Liver (tissue), 9 donors: ENCODE measurements around the gene MADCAM1. TPM values are rescaled to one million over a fixed set of nuclear protein-coding genes. Genes with fewer than 3 reads are reported as not detected.

Experiments used
- DNase-seq: peaks from one replicate; pipeline ENCODE4 v3.0.0-alpha.2; 2017; ENCODE audit warnings: low spot score
- H3K27ac ChIP-seq, 2 donors: one replicate each; pipeline ENCODE4 v1.7.0; 2013; ENCODE audit warnings: inconsistent platforms in 2 of 2, low read length in 2 of 2, control low read depth in 1 of 2, low read depth in 1 of 2, mild to moderate bottlenecking in 1 of 2
- H3K27me3 ChIP-seq, 4 donors: one replicate each; pipeline versions ENCODE4 v1.6.1 to v1.7.0; 2013; ENCODE audit warnings: low read length in 3 of 4, inconsistent platforms in 1 of 4, mild to moderate bottlenecking in 1 of 4, moderate library complexity in 1 of 4; ENCODE audit not compliant: control insufficient read depth in 4 of 4, insufficient read depth in 4 of 4
- H3K36me3 ChIP-seq, 4 donors: one replicate each; pipeline versions ENCODE4 v1.6.1 to v1.7.0; 2013; ENCODE audit warnings: low read length in 3 of 4, mild to moderate bottlenecking in 3 of 4, low read depth in 1 of 4, moderate library complexity in 1 of 4; ENCODE audit not compliant: control insufficient read depth in 4 of 4, insufficient read depth in 3 of 4
- H3K4me1 ChIP-seq, 4 donors: one replicate each; pipeline versions ENCODE4 v1.6.1 to v1.7.0; 2013; ENCODE audit warnings: low read length in 3 of 4, mild to moderate bottlenecking in 3 of 4, moderate library complexity in 1 of 4; ENCODE audit not compliant: control insufficient read depth in 4 of 4, insufficient read depth in 4 of 4
- H3K4me3 ChIP-seq, 3 donors: one replicate each; pipeline versions ENCODE4 v1.6.1 to v1.7.0; 2013; ENCODE audit warnings: low read length in 3 of 3, control low read depth in 1 of 3, low read depth in 1 of 3, mild to moderate bottlenecking in 1 of 3
- H3K9ac ChIP-seq, 2 donors: one replicate each; pipeline ENCODE4 v1.7.0; 2013; ENCODE audit warnings: low read length in 2 of 2, mild to moderate bottlenecking in 2 of 2, moderate library complexity in 2 of 2, control low read depth in 1 of 2, low read depth in 1 of 2
- H3K9me3 ChIP-seq, 4 donors: one replicate each; pipeline versions ENCODE4 v1.6.1 to v1.7.0; 2013; ENCODE audit warnings: low read length in 3 of 4; ENCODE audit not compliant: control insufficient read depth in 4 of 4
- ATF3 ChIP-seq: IDR thresholded peaks from 2 replicates; pipeline ENCODE4 v1.6.1; 2016; ENCODE audit warnings: antibody characterized with exemption
- EGR1 ChIP-seq, 2 donors: IDR thresholded peaks; 2 replicates each; pipeline ENCODE4 v1.6.1; 2016 to 2018; ENCODE audit warnings: antibody characterized with exemption in 2 of 2, low read depth in 2 of 2
- FOXA1 ChIP-seq: IDR thresholded peaks from 2 replicates; pipeline ENCODE4 v1.6.1; 2016; ENCODE audit warnings: antibody characterized with exemption
- FOXA2 ChIP-seq: IDR thresholded peaks from 2 replicates; pipeline ENCODE4 v1.6.1; 2016; ENCODE audit warnings: antibody characterized with exemption
- GABPA ChIP-seq, 2 donors: IDR thresholded peaks in 1 of 2; conservative IDR thresholded peaks in 1 of 2; 2 replicates each; pipeline ENCODE4 v1.6.1; 2016; ENCODE audit warnings: antibody characterized with exemption in 2 of 2, mild to moderate bottlenecking in 1 of 2, moderate library complexity in 1 of 2
- HNF4A ChIP-seq, 2 donors: conservative IDR thresholded peaks; 2 replicates each; pipeline ENCODE4 v1.6.1; 2016; ENCODE audit warnings: antibody characterized with exemption in 2 of 2, mild to moderate bottlenecking in 2 of 2
- HNF4G ChIP-seq: IDR thresholded peaks from 2 replicates; pipeline ENCODE4 v1.6.1; 2016; ENCODE audit warnings: antibody characterized with exemption
- JUND ChIP-seq, 2 donors: IDR thresholded peaks; 2 replicates each; pipeline ENCODE4 v1.6.1; 2016; ENCODE audit warnings: antibody characterized with exemption in 2 of 2
- MAX ChIP-seq: IDR thresholded peaks from 2 replicates; pipeline ENCODE4 v1.6.1; 2016; ENCODE audit warnings: antibody characterized with exemption
- NR2F2 ChIP-seq: IDR thresholded peaks from 2 replicates; pipeline ENCODE4 v1.6.1; 2016; ENCODE audit warnings: antibody characterized with exemption
- RAD21 ChIP-seq, 2 donors: IDR thresholded peaks; 2 replicates each; pipeline ENCODE4 v1.6.1; 2016; ENCODE audit warnings: antibody characterized with exemption in 2 of 2, mild to moderate bottlenecking in 2 of 2
- RXRA ChIP-seq, 2 donors: IDR thresholded peaks; 2 replicates each; pipeline ENCODE4 v1.6.1; 2017 to 2018; ENCODE audit warnings: antibody characterized with exemption in 2 of 2, mild to moderate bottlenecking in 1 of 2
- SP1 ChIP-seq: IDR thresholded peaks from 2 replicates; pipeline ENCODE4 v1.6.1; 2018; ENCODE audit warnings: antibody characterized with exemption, mild to moderate bottlenecking
- TAF1 ChIP-seq: conservative IDR thresholded peaks from 2 replicates; pipeline ENCODE4 v1.6.1; 2016; ENCODE audit warnings: antibody characterized with exemption, mild to moderate bottlenecking
- ZBTB33 ChIP-seq: IDR thresholded peaks from 2 replicates; pipeline ENCODE4 v1.6.1; 2016; ENCODE audit warnings: antibody characterized with exemption
- WGBS: extraction: QIAGEN DNeasy Blood & Tissue Kit; methylation state at CpG from one replicate; pipeline ENCODE4 v1.1.7; 2013; 5-methylcytosine and 5-hydroxymethylcytosine counted together
- polyA plus RNA-seq, 2 donors: library from polyadenylated mRNA; stranded (reverse) in 1 of 2; unstranded in 1 of 2; fragments of 200-250 nt in 1 of 2; fragments of >200 nt in 1 of 2; fragmentation: Nextera tagmentation in 1 of 2; extraction: Ambion mirVana in 1 of 2; gene quantifications; one replicate each; pipeline versions ENCODE4 v1.2.1 to v1.2.3, GENCODE V29; 2013 to 2015
- total RNA-seq, 2 donors: library from RNA; depleted of rRNA; stranded (reverse); fragments of >200 nt; gene quantifications; one replicate each; pipeline ENCODE4 v1.2.3, GENCODE V29; 2014
- donor health status: healthy.
- donor health status: healthy.
- donor health status: healthy.
- donor health status: healthy.
- donor health status: healthy.

Gene MADCAM1
- total and polyA plus RNA-seq, 4 donors, result 0.17 to 0.32 (median 0.24) TPM

- no peak overlapping the region for H3K4me3 ChIP-seq
- H3K9ac ChIP-seq, result no peak overlapping the region
- no peaks in the 10 kb centered on the region for H3K9me3 ChIP-seq
- TF ChIP-seq NR2F2, result no peak
- no peak for TF ChIP-seq FOXA1
- TF ChIP-seq MAX, result no peak
- no peak for TF ChIP-seq FOXA2
- TF ChIP-seq EGR1 (IDR thresholded peaks at IDR 0.05; ENCODE audit: low read depth in 2 of 2), result no peak
- TF ChIP-seq GABPA (IDR thresholded peaks at IDR 0.05 in 1 of 2, conservative IDR thresholded peaks at IDR 0.05 in 1 of 2), result no peak
- TF ChIP-seq HNF4A (conservative IDR thresholded peaks at IDR 0.05), result no peak
- no peak for TF ChIP-seq JUND (IDR thresholded peaks at IDR 0.05)
- TF ChIP-seq ATF3, result no peak
- no peak for TF ChIP-seq RXRA (IDR thresholded peaks at IDR 0.05)
- no peak for TF ChIP-seq SP1
- TF ChIP-seq ZBTB33, result no peak
- TF ChIP-seq HNF4G, result no peak
- H3K27me3 ChIP-seq, result no peaks in the 10 kb centered on the region
- H3K36me3 ChIP-seq, result peaks cover 6 to 36% (median 18%) of the 10 kb centered on the region in 4 donors
- no peak overlapping the region for H3K27ac ChIP-seq
- H3K4me1 ChIP-seq, result peaks cover 6 to 17% (median 12%) of the 10 kb centered on the region in 4 donors
- no peak for DNase-seq
- 92% methylated on average over 40 of the region's 40 CpGs for WGBS
Observed at GRCh38 chr19:538641-539428, 42.5 kb downstream of the MADCAM1 start.

GRCh38 chr19:539429-540030 lies 43.2 kb downstream of the MADCAM1 start:
- WGBS, result 92% methylated on average over 30 of the region's 30 CpGs
- Histone ChIP-seq H3K27ac (no peak overlapping the region), H3K4me1 (peaks cover 3 to 11% (median 7%) of the 10 kb centered on the region in 4 donors), H3K4me3 (no peak overlapping the region), H3K9ac (no peak overlapping the region), H3K36me3 (peaks cover 6 to 36% (median 18%) of the 10 kb centered on the region in 4 donors), H3K9me3 (no peaks in the 10 kb centered on the region), H3K27me3 (no peaks in the 10 kb centered on the region)
- TF ChIP-seq HNF4G (no peak), NR2F2 (no peak), EGR1 (IDR thresholded peaks at IDR 0.05; ENCODE audit: low read depth in 2 of 2) (no peak), ZBTB33 (no peak), RAD21 (IDR thresholded peaks at IDR 0.05) (no peak), FOXA1 (no peak), SP1 (no peak), FOXA2 (no peak), MAX (no peak), HNF4A (conservative IDR thresholded peaks at IDR 0.05) (no peak), TAF1 (no peak)
- no peak for DNase-seq
